Stimulated activated naive CD4-positive, alpha-beta T cell treated with Interleukin-2 at 50 U/mL for 16 hours (primary cell): ENCODE measurements around the gene CSTF3.
A peak's percentile ranks its signal among the peaks of the same experiment; 100 is the strongest.

Experiments used
- DNase-seq: peaks from one replicate; lab custom pipeline; 2025; lab: John Stamatoyannopoulos, UW

Gene CSTF3

DNA sequence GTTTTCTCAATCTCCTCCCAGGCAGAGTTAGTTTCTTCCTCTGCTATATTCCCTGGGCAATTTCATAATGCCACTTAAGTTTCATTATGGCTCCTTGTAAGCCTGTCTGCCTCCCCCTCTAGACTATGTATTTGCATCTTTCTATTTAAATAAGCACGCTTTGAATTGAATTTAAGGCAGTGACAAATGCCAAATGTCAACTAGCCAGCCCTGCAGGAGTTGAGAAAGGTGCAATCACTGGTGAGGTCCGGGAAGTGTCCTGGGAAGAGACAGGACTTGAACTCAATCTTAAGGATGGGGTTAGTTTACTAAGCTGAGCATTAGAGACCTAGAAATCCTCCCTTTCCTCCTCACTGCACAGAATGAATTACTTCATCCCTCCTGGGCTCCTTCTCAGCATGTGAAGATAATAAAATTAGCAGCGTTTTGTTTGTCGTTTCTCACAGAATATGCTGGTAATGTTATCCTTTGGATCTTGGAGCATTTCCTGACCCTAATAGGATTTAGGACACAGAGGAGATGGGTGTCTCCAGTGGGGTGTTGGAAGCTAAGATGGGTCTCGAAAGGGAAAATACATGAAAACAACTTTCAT lies 120.3 kb downstream of the CSTF3 start:
- DNase-seq: no peak

DNA sequence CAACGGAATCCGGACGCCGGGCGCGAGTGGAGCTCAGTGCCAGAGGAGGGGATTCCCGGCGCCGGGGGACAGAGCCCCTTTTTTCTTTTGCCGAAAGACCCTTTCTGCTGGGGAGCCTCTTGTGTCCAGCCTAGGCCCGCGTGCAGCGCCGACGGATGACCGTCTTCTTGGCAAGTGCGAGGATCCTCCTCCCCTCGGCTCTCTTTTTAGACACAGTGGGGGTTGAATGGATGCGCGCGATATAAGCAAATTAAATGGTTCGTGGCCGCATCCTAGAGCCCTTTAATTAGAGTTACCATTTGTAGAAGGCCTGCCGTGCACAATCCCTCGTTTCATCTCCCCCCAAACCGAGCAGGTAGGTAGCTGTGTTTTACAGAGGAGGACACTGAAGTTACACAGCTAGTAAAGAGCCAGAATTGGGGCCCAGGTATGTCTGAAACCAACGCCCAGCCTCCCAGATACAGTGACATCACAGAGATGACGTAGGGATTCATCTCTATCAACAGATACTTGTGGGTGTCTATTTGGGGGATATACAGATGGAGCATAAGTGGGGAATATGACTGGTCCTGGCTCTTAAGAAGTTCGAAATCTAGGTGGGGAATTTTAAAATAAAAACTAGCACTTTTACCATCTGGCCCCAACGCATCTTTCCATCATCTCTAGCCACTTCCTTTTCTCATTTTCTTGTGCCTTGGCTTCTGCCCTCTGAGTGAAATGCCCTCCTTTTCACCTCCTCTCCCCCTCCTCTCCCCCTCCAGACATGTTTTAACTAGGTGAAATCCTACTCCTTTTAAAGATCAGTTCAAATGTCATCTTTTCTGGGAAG lies 121.0 kb downstream of the CSTF3 start:
- DNase-seq: peak; percentile 17

DNA sequence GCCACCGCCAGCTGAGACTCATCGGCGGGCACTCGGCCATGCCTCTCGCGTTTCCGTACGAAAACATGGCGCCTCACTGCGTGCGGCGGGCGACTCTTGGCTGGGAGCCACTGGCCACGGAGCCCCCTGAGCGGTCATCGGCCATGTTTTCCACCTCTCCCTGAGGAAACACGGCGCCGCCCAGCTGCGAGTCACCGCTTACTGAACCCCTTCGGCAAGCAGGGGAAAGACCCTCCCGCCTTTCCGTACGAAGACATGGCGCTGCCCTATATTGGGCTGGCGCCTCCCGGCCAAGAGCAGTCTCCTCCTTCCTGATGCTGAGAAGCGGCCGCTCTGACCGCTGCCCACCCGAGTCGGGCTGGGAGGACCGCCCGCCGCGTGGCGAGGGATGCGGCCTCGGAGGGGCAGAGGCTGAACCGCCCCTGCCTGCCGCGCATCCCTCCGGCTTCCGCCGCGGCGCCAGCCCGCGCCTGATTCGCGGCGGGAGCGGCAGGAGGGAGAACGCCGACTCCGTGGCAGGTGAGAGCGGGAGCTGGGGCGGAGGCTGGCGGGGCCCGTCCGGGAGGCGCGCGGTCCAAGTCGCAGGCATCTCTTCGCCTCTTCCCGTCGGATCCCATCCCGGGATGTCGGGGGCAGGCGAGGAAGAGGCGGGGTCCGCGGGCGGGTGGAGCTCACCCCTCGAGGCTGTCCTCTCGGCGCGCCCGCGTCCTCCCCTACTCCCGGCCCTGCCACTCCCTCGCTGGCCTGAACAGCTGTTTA lies 121.8 kb downstream of the CSTF3 start, which contains the start of gene TCP11L1:
Gene TCP11L1, plus strand, starts transcription at position 299 of the 759 bp plus-strand sequence. CDS start 4,202 bp downstream, outside the sequence.
- DNase-seq: peak; percentile 83

DNA sequence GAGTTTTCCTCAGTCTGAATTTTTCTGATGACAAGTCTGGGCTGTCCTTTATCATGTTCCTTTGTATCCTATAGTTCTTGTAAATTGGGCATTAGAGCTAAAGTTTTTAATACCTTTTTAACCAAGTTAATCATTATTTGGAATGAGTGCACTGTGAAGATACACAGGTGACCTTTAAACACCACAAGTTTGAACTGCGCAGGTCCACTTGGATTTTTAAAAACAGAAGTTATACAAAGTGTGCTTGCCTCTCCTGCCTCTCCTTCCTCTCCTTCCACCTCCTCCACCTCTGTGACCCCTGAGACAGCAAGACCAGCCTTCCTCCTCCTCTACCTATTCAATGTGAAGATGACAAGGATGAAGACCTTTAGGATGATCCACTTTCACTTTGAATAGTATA lies 126.3 kb downstream of the CSTF3 start:
- DNase-seq: no peak
